GM12875 (cell line): ENCODE results near the gene NOCT.

Experiments used
- H3K4me3 ChIP-seq: one replicate; pipeline ENCODE4 v1.5.1; 2011; ENCODE audit warnings: low read depth, low read length, control low read depth
- TF ChIP-seq, protein P1 (sequence below): IDR thresholded peaks from 2 replicates; pipeline ENCODE4 v1.5.1; 2011; ENCODE audit warnings: low read depth, mild to moderate bottlenecking, control low read depth, inconsistent platforms, low read length, moderate library complexity, borderline replicate concordance; ENCODE audit not compliant: insufficient read depth

The NOCT gene

DNA sequence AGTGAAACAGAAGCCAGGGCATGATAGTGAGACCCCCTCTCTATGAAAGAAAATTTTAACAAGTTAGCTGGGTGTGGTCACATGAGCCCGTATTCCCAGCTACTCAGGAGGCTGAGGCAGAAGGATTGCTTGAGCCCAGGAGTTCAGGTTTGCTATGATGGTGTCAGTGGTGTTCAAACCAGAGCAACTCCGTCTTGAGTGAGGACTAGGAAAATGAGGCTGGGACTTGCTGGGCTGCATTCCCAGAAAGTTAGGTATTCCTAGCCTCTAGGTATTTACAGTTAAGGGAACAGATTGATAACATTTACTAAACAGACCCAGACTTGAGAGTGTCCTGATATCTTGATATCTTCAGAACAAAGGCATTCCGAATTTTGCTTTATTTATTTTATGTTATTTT lies 37.0 kb upstream of the NOCT start:
- H3K4me3 ChIP-seq, result no peak overlapping the region
- TF ChIP-seq, protein P1, sequence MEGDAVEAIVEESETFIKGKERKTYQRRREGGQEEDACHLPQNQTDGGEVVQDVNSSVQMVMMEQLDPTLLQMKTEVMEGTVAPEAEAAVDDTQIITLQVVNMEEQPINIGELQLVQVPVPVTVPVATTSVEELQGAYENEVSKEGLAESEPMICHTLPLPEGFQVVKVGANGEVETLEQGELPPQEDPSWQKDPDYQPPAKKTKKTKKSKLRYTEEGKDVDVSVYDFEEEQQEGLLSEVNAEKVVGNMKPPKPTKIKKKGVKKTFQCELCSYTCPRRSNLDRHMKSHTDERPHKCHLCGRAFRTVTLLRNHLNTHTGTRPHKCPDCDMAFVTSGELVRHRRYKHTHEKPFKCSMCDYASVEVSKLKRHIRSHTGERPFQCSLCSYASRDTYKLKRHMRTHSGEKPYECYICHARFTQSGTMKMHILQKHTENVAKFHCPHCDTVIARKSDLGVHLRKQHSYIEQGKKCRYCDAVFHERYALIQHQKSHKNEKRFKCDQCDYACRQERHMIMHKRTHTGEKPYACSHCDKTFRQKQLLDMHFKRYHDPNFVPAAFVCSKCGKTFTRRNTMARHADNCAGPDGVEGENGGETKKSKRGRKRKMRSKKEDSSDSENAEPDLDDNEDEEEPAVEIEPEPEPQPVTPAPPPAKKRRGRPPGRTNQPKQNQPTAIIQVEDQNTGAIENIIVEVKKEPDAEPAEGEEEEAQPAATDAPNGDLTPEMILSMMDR, result no peak

GRCh38 chr4:138979742-138980141 lies 35.8 kb upstream of the NOCT start:
- TF ChIP-seq, protein P1, result no peak
- H3K4me3 ChIP-seq, result no peak overlapping the region

GRCh38 chr4:138981930-138982390 lies 33.6 kb upstream of the NOCT start:
- TF ChIP-seq, protein P1, result no peak
- no peak overlapping the region for H3K4me3 ChIP-seq

DNA sequence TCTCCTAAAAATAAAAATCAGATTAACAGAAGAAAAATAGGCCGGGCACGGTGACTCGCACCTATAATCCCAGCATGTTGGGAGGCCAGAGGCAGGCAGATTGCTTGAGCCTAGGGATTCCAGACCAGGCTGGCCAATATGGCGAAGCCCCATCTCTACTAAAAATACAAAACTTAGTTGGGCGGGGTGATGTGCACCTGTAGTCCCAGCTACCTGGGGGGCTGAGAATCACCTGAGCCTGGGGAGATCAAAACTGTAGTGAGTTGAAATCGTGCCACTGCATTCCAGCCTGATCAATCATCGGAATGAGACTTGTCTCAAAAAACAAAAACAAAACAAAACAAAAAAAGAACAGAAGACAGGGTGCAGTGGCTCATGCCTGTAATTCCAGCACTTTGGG lies 32.8 kb upstream of the NOCT start:
- TF ChIP-seq, protein P1, result no peak
- H3K4me3 ChIP-seq, result no peak overlapping the region

DNA sequence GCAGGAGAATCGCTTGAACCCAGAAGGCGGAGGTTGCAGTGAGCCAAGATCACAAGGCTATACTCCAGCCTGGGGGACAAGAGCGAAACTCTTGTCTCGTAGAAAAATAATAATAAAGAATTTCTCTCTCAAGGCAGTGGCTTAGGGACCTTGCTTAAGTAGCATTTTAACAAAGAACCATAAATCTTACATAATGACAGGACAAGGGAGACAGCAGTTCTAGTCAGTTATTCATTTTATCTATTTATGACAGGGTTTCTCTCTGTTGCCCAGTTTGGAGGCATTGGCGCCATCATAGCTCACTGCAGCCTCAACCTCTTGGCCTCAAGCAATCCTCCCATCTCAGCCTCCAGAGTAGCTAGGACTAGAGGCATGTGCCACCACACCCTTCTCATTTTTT lies 31.9 kb upstream of the NOCT start:
- TF ChIP-seq, protein P1, result no peak
- no peak overlapping the region for H3K4me3 ChIP-seq

- H3K4me3 ChIP-seq, result no peak overlapping the region
- TF ChIP-seq, protein P1, result no peak
Measured at GRCh38 chr4:138984647-138985046, 30.9 kb upstream of the NOCT start.

DNA sequence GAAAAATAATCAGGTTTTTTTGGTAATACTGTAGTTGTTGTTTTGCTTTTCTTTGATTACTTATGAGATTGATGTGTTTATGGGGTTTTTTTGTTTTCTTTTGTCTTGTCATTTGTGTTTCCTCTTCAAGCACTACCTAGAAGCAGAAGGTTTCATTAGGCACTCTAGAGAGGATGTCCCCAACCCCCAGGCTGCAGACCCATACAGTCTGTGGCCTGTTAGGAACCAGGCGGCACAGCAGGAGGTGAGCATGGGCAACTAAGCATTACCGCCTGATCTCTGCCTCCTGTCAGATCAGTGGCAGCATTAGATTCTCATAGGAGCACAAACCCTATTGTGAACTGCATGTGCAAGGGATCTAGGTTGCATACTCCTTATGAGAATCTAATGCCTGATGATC lies 22.9 kb upstream of the NOCT start:
- TF ChIP-seq, protein P1, result no peak
- no peak overlapping the region for H3K4me3 ChIP-seq
